Calu3 (cell line): ENCODE measurements around the gene NOL4L. TPM values are rescaled to one million over a fixed set of nuclear protein-coding genes. Genes with fewer than 3 reads are reported as not detected.

Experiments
- BruUV-seq: library from RNA; stranded (reverse); fragments of 400-500 nt; replicated peaks from 2 replicates; lab custom pipeline; 2021; lab: Mats Ljungman, UMichigan
- CTCF ChIA-PET: fragments of 300-600 bp; sonication (Branson Sonifier 250); formaldehyde crosslinking; loops from one replicate; lab custom pipeline; 2022; ENCODE audit warnings: antibody characterized with exemption; lab: Charles Lee
- DNase-seq: peaks from one replicate; pipeline ENCODE4 v3.0.0; 2022
- H3K27ac Mint-ChIP-seq: one replicate; pipeline ENCODE4 v1.8.0; 2022; ENCODE audit warnings: mixed read lengths; ENCODE audit not compliant: unreplicated experiment
- H3K27me3 Mint-ChIP-seq: one replicate; pipeline ENCODE4 v1.8.0; 2022; ENCODE audit warnings: mixed read lengths; ENCODE audit not compliant: unreplicated experiment
- H3K36me3 Mint-ChIP-seq: one replicate; pipeline ENCODE4 v1.8.0; 2022; ENCODE audit warnings: mild to moderate bottlenecking, moderate library complexity, mixed read lengths; ENCODE audit not compliant: insufficient read depth, unreplicated experiment
- H3K4me1 Mint-ChIP-seq: one replicate; pipeline ENCODE4 v1.8.0; 2022; ENCODE audit warnings: mild to moderate bottlenecking, low read depth, mixed read lengths; ENCODE audit not compliant: unreplicated experiment
- H3K4me3 Mint-ChIP-seq: one replicate; pipeline ENCODE4 v1.8.0; 2022; ENCODE audit warnings: mild to moderate bottlenecking, low read depth, moderate library complexity, mixed read lengths; ENCODE audit not compliant: unreplicated experiment
- H3K9me3 Mint-ChIP-seq: one replicate; pipeline ENCODE4 v1.8.0; 2022; ENCODE audit warnings: low read depth, mixed read lengths; ENCODE audit not compliant: unreplicated experiment
- intact Hi-C: fragments of 100-400 bp; cut with micrococcal nuclease; formaldehyde crosslinking; loops from one replicate; pipeline ENCODE4 v1.10.0; 2022; ENCODE audit not compliant: unreplicated experiment
- total RNA-seq: library from RNA; stranded (reverse); gene quantifications from 2 replicates; pipeline ENCODE4 v1.2.3, GENCODE V29; 2022
- TF ChIP-seq, protein P1 (sequence below): fragments of 200-600 bp; IDR thresholded peaks from one replicate; pipeline ENCODE4 v1.8.0; 2022; ENCODE audit warnings: antibody characterized with exemption; ENCODE audit not compliant: unreplicated experiment

Gene NOL4L
- total RNA-seq, 1 experiment from 2014 or later = 46.9 TPM

DNA sequence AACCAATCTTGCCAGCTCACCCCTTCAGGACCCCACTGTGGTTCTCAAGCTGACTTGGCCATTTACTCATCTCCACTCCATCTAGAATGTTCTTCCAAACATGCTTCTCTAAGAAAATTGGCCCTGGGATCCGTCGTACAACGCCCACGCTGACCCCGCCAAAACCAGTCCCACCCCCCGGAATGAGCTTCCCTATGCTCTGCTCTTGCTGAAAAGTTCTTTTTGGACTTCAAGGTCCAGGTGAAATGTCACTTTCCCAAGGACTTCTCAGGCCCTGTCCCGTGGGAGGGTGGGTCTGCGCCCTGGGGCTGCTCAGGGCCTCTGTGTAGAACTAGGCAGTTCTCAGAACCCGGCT, 9.9 kb downstream of the NOL4L start:
- Mint-ChIP-seq H3K27ac (no peak overlapping the region), H3K4me1 (no peaks in the 10 kb centered on the region), H3K27me3 (peaks cover 26% of the 10 kb centered on the region), H3K36me3 (no peaks in the 10 kb centered on the region), H3K4me3 (no peak overlapping the region), H3K9me3 (no peaks in the 10 kb centered on the region)
- TF ChIP-seq, protein P1, sequence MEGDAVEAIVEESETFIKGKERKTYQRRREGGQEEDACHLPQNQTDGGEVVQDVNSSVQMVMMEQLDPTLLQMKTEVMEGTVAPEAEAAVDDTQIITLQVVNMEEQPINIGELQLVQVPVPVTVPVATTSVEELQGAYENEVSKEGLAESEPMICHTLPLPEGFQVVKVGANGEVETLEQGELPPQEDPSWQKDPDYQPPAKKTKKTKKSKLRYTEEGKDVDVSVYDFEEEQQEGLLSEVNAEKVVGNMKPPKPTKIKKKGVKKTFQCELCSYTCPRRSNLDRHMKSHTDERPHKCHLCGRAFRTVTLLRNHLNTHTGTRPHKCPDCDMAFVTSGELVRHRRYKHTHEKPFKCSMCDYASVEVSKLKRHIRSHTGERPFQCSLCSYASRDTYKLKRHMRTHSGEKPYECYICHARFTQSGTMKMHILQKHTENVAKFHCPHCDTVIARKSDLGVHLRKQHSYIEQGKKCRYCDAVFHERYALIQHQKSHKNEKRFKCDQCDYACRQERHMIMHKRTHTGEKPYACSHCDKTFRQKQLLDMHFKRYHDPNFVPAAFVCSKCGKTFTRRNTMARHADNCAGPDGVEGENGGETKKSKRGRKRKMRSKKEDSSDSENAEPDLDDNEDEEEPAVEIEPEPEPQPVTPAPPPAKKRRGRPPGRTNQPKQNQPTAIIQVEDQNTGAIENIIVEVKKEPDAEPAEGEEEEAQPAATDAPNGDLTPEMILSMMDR = no peak
- DNase-seq = no peak
- CTCF ChIA-PET = interaction anchor here (0.6 kb wide), 1 partner anchor 351 kb away, joined by 3 read pairs; no protein-coding TSS in a partner anchor
- BruUV-seq = no TSS peak
- intact Hi-C loops = no loop called here

DNA sequence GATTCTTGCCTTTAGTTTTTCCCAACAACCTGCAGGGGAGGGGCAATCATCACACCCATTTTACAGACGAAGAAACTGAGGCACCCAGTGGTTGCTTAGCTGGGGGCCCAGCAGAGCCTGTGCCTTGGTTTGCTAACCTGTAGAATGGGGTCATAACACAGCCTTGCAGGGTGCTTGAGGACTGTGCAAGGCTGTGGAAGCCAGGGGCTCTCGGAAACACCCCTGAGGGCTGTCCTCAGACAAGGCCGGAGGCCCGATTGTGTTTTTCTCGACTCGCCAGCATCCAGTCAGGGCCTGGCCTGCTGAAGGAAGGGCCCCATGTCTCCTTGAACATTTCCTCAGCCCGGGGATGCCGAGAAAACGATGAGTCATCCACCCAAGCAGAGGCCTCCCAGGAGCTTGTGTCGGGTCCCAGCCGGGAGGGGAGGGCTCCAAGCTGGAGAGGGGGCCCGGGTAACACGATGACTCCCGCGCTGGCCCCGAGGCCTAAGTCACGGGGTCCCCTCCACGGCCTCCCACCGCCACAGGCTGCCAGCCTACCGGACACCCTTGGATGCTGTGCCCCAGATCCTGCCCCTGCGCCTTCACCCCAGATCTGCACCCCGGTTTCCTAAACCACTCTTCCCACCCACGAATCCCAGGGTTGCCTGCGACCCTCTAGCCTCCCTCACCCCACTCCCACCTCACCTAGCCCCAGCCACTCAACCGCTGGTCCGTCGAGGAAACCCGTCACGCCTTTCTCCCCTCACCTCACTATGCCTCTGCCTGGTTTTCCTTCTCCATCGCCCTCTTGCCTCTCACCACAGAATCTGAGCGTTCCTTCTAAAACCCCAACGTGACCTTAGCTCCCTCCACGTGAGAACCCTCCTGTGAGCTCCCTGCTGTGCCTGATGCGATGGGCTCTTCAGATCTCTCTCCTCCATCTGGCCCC, 10.6 kb downstream of the NOL4L start:
- Mint-ChIP-seq H3K9me3 (no peaks in the 10 kb centered on the region), H3K4me1 (no peaks in the 10 kb centered on the region), H3K36me3 (no peaks in the 10 kb centered on the region), H3K27me3 (peaks cover 24% of the 10 kb centered on the region), H3K4me3 (no peak overlapping the region), H3K27ac (no peak overlapping the region)
- no TSS peak for BruUV-seq
- DNase-seq = peak; percentile 62
- CTCF ChIA-PET = interaction anchor here (0.6 to 1.0 kb wide), 2 partner anchors 35 to 351 kb away, joined by 3 read pairs; no protein-coding TSS in a partner anchor
- intact Hi-C loops = no loop called here
- TF ChIP-seq, protein P1 = no peak

DNA sequence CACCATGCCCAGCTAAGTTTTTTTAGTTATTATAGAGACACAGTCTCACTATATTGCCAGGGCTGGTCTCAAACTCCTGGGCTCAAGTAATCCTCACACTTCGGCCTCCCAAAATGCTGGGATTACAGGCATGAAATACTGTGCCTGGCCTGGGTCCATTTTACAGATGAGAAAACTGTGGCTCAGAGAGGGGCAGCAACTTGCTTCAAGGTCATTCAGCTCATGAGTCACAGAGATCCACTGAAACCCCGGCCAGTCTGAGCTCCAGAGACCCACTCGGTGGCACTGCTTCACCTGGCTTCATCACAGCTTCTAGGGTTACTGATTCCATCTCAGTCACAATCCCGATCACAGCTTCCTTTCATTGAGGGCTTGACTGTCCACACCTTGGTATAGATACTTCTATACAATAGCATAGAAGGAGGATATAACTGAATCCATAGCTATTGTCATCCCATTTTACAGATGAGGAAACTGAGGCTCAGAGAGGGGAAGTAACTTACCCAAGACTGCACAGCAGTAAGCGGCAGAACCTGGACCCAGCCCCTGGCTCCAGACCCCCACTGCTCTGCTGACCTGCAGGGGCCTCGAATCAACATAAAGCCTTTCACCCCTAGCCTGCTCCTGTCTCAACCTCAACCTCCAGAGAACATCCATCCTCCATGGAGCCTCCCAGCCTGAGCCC, 11.8 kb downstream of the NOL4L start:
- CTCF ChIA-PET = interaction anchor here (0.9 kb wide), 1 partner anchor 41 kb away, joined by 4 read pairs; no protein-coding TSS in a partner anchor
- H3K27ac Mint-ChIP-seq = no peak overlapping the region
- no peaks in the 10 kb centered on the region for H3K36me3 Mint-ChIP-seq
- intact Hi-C loops = no loop called here
- H3K4me1 Mint-ChIP-seq = no peaks in the 10 kb centered on the region
- H3K27me3 Mint-ChIP-seq = peaks cover 11% of the 10 kb centered on the region
- no peak for DNase-seq
- TF ChIP-seq, protein P1 = no peak
- H3K4me3 Mint-ChIP-seq = no peak overlapping the region
- no TSS peak for BruUV-seq
- no peaks in the 10 kb centered on the region for H3K9me3 Mint-ChIP-seq

DNA sequence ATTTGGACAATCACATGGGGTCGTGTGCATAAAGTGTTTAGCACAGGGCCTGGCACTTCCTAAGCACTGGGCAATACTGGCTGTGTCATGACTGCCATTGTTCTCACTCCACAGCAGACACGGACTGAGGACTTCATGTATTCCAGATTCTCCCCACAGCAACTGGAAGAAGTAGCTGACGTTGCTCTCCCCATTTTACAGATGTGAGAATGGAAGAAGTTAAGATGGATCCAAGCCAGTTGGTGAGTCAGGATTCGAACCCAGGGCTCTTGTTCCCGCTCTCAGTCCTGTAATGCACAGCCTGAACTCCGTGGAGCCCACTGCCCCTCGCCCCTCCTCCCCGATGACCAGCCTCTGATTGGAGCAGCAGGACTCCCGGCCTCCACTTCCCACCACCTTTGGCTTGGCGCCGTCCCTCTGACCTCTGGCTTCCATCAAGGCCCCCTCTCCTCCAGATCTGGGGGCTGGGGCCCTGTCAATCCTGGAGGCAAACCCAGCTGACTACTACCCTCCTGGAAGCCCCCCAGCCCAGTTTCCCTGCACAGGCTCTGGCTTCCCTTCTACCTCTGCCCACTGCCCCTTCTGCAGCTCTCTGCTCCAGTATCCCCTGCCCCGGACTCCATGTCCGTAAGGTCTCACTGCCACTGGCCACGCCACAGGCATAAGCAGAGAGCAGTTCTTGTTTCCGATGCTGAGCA, 12.7 kb downstream of the NOL4L start:
- Mint-ChIP-seq H3K4me3 (no peak overlapping the region), H3K9me3 (no peaks in the 10 kb centered on the region), H3K27ac (no peak overlapping the region), H3K4me1 (no peaks in the 10 kb centered on the region), H3K36me3 (no peaks in the 10 kb centered on the region), H3K27me3 (peaks cover 3% of the 10 kb centered on the region)
- CTCF ChIA-PET = interaction anchor here (0.5 to 0.9 kb wide), 3 partner anchors 14 to 88 kb away, joined by 3 to 4 read pairs (median 3); no protein-coding TSS in a partner anchor
- intact Hi-C loops = no loop called here
- TF ChIP-seq, protein P1 = no peak
- BruUV-seq = no TSS peak
- DNase-seq = no peak
